Measurements from ENCODE around the gene NHEJ1. TPM values are rescaled to one million over a fixed set of nuclear protein-coding genes. Genes with fewer than 3 reads are reported as not detected.

NHEJ1 gene
- total RNA-seq, 1 experiment from 2014 or later = 22.3 TPM

DNA sequence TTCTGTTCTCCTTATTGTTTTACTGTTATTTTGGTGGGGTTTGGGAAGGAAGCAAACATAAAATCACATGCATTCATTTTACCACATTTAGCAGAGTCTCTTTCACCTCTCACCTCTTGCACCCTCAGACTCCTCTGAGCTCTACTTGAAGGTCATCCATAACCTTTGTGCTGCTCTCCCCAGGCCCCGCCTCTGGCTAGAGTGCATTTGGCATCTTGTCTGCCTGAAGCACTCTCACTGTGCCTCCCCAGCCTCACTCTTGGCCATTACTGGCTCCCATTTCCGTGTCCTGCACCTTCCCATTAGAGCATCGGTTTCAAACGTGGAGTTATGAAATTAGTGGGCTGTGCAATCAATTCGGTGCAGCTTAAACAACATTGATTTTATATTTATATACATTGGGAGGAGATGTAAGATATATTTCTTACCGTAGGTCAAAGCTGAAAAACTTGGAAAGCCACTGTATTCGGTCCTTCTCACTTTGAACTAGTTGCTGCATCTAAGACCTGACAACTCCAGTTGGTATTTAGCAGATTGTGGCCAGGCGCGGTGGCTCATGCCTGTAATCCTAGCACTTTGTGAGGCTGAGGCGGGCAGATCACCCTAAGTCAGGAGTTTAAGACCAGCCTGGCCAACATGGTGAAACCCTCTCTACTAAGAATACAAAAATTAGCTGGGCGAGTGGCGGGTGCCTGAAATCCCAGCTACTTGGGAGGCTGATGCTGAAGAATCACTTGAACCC, 39.0 kb upstream of the NHEJ1 start (continued):
- TF ChIP-seq, protein P1, sequence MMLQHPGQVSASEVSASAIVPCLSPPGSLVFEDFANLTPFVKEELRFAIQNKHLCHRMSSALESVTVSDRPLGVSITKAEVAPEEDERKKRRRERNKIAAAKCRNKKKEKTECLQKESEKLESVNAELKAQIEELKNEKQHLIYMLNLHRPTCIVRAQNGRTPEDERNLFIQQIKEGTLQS (CRISPR knock-in tag; conservative IDR thresholded peaks at IDR 0.05) = no peak
- TF ChIP-seq, protein P2, sequence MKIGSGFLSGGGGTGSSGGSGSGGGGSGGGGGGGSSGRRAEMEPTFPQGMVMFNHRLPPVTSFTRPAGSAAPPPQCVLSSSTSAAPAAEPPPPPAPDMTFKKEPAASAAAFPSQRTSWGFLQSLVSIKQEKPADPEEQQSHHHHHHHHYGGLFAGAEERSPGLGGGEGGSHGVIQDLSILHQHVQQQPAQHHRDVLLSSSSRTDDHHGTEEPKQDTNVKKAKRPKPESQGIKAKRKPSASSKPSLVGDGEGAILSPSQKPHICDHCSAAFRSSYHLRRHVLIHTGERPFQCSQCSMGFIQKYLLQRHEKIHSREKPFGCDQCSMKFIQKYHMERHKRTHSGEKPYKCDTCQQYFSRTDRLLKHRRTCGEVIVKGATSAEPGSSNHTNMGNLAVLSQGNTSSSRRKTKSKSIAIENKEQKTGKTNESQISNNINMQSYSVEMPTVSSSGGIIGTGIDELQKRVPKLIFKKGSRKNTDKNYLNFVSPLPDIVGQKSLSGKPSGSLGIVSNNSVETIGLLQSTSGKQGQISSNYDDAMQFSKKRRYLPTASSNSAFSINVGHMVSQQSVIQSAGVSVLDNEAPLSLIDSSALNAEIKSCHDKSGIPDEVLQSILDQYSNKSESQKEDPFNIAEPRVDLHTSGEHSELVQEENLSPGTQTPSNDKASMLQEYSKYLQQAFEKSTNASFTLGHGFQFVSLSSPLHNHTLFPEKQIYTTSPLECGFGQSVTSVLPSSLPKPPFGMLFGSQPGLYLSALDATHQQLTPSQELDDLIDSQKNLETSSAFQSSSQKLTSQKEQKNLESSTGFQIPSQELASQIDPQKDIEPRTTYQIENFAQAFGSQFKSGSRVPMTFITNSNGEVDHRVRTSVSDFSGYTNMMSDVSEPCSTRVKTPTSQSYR (CRISPR knock-in tag; IDR thresholded peaks at IDR 0.05) = no peak
- TF ChIP-seq, protein P3, sequence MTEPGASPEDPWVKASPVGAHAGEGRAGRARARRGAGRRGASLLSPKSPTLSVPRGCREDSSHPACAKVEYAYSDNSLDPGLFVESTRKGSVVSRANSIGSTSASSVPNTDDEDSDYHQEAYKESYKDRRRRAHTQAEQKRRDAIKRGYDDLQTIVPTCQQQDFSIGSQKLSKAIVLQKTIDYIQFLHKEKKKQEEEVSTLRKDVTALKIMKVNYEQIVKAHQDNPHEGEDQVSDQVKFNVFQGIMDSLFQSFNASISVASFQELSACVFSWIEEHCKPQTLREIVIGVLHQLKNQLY (CRISPR knock-in tag; IDR thresholded peaks at IDR 0.05) = no peak
- no peak for TF ChIP-seq OVOL2 (CRISPR knock-in tag; IDR thresholded peaks at IDR 0.05; ENCODE audit: borderline replicate concordance)

DNA sequence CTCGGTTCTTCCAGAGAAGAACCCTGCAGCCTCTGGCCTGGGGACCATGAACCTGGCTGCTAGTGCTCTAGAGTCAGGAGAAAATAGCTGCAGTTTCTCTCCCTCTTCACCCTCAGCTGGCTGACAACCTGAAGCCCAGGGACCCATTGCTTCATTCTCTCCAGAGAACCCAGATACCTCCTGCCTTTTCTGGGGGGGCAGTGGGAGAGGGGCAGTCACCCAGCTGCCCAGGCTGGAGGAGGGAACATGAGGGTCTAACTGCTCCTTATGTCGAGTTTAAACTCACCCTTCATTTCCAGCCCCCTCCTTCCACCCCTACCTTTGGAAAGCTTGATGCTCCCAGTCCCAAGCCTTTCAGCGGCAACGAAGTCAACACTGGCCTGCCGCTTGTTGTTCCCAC, 38.4 kb upstream of the NHEJ1 start:
- peaks cover 10% of the 10 kb centered on the region for H3K9me3 Mint-ChIP-seq
- H3K27me3 Mint-ChIP-seq (ENCODE audit: low read depth) = peaks cover 7% of the 10 kb centered on the region
- H3K27ac Mint-ChIP-seq = no peak overlapping the region
- no peaks in the 10 kb centered on the region for H3K36me3 Mint-ChIP-seq
- ChIA-PET POLR2A (no interaction called here), CTCF (interaction anchor here (2.0 kb wide), 1 partner anchor 96 kb away, joined by 6 read pairs; no protein-coding TSS in a partner anchor)
- DNase-seq (ENCODE audit: low spot score) (no peak), ATAC-seq (no peak)
- peaks cover 8% of the 10 kb centered on the region for H3K4me1 Mint-ChIP-seq
- TF ChIP-seq, protein P4, sequence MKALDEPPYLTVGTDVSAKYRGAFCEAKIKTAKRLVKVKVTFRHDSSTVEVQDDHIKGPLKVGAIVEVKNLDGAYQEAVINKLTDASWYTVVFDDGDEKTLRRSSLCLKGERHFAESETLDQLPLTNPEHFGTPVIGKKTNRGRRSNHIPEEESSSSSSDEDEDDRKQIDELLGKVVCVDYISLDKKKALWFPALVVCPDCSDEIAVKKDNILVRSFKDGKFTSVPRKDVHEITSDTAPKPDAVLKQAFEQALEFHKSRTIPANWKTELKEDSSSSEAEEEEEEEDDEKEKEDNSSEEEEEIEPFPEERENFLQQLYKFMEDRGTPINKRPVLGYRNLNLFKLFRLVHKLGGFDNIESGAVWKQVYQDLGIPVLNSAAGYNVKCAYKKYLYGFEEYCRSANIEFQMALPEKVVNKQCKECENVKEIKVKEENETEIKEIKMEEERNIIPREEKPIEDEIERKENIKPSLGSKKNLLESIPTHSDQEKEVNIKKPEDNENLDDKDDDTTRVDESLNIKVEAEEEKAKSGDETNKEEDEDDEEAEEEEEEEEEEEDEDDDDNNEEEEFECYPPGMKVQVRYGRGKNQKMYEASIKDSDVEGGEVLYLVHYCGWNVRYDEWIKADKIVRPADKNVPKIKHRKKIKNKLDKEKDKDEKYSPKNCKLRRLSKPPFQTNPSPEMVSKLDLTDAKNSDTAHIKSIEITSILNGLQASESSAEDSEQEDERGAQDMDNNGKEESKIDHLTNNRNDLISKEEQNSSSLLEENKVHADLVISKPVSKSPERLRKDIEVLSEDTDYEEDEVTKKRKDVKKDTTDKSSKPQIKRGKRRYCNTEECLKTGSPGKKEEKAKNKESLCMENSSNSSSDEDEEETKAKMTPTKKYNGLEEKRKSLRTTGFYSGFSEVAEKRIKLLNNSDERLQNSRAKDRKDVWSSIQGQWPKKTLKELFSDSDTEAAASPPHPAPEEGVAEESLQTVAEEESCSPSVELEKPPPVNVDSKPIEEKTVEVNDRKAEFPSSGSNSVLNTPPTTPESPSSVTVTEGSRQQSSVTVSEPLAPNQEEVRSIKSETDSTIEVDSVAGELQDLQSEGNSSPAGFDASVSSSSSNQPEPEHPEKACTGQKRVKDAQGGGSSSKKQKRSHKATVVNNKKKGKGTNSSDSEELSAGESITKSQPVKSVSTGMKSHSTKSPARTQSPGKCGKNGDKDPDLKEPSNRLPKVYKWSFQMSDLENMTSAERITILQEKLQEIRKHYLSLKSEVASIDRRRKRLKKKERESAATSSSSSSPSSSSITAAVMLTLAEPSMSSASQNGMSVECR (CRISPR knock-in tag; IDR thresholded peaks at IDR 0.05; ENCODE audit: borderline replicate concordance) = no peak
- no peak overlapping the region for H3K4me3 Mint-ChIP-seq

DNA sequence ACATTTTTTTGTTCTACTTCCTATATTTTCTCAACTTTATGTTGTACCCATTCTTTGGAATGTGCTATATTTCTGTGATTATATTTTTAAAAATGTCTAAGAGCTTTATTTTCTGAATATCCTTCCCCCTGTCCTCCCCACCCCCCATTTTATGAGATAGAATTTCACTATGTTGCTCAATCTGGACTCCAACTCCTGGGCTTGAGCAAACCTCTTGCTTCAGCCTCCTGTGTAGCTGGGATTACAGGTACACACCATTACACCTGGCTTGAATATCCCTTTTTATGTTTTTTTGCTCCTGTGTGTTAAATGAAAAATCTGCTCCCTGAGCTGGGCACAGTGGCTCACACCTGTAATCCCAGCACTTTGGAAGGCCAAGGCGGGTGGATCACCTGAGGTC, 36.8 kb upstream of the NHEJ1 start:
- no peak overlapping the region for H3K27ac Mint-ChIP-seq
- POLR2A ChIA-PET = no interaction called here
- H3K9me3 Mint-ChIP-seq = peaks cover 10% of the 10 kb centered on the region
- no peak for TF ChIP-seq GTF2I (CRISPR knock-in tag; conservative IDR thresholded peaks at IDR 0.05)
- TF ChIP-seq ZNF263 (CRISPR knock-in tag; IDR thresholded peaks at IDR 0.05; ENCODE audit: low read depth) = no peak
- no peak for TF ChIP-seq CBFB (CRISPR knock-in tag; IDR thresholded peaks at IDR 0.05; ENCODE audit: low read depth)
- TF ChIP-seq TEAD4 (CRISPR knock-in tag; IDR thresholded peaks at IDR 0.05) = no peak
- TF ChIP-seq, protein P5, sequence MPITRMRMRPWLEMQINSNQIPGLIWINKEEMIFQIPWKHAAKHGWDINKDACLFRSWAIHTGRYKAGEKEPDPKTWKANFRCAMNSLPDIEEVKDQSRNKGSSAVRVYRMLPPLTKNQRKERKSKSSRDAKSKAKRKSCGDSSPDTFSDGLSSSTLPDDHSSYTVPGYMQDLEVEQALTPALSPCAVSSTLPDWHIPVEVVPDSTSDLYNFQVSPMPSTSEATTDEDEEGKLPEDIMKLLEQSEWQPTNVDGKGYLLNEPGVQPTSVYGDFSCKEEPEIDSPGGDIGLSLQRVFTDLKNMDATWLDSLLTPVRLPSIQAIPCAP (CRISPR knock-in tag; IDR thresholded peaks at IDR 0.05) = no peak
- TF ChIP-seq, protein P6, sequence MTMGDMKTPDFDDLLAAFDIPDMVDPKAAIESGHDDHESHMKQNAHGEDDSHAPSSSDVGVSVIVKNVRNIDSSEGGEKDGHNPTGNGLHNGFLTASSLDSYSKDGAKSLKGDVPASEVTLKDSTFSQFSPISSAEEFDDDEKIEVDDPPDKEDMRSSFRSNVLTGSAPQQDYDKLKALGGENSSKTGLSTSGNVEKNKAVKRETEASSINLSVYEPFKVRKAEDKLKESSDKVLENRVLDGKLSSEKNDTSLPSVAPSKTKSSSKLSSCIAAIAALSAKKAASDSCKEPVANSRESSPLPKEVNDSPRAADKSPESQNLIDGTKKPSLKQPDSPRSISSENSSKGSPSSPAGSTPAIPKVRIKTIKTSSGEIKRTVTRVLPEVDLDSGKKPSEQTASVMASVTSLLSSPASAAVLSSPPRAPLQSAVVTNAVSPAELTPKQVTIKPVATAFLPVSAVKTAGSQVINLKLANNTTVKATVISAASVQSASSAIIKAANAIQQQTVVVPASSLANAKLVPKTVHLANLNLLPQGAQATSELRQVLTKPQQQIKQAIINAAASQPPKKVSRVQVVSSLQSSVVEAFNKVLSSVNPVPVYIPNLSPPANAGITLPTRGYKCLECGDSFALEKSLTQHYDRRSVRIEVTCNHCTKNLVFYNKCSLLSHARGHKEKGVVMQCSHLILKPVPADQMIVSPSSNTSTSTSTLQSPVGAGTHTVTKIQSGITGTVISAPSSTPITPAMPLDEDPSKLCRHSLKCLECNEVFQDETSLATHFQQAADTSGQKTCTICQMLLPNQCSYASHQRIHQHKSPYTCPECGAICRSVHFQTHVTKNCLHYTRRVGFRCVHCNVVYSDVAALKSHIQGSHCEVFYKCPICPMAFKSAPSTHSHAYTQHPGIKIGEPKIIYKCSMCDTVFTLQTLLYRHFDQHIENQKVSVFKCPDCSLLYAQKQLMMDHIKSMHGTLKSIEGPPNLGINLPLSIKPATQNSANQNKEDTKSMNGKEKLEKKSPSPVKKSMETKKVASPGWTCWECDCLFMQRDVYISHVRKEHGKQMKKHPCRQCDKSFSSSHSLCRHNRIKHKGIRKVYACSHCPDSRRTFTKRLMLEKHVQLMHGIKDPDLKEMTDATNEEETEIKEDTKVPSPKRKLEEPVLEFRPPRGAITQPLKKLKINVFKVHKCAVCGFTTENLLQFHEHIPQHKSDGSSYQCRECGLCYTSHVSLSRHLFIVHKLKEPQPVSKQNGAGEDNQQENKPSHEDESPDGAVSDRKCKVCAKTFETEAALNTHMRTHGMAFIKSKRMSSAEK (CRISPR knock-in tag; IDR thresholded peaks at IDR 0.05; ENCODE audit: borderline replicate concordance) = no peak
- no peak for TF ChIP-seq SP1 (CRISPR knock-in tag; conservative IDR thresholded peaks at IDR 0.05)
- TF ChIP-seq ELF4 (CRISPR knock-in tag; IDR thresholded peaks at IDR 0.05; ENCODE audit: low read depth) = no peak
- TF ChIP-seq, protein P7, sequence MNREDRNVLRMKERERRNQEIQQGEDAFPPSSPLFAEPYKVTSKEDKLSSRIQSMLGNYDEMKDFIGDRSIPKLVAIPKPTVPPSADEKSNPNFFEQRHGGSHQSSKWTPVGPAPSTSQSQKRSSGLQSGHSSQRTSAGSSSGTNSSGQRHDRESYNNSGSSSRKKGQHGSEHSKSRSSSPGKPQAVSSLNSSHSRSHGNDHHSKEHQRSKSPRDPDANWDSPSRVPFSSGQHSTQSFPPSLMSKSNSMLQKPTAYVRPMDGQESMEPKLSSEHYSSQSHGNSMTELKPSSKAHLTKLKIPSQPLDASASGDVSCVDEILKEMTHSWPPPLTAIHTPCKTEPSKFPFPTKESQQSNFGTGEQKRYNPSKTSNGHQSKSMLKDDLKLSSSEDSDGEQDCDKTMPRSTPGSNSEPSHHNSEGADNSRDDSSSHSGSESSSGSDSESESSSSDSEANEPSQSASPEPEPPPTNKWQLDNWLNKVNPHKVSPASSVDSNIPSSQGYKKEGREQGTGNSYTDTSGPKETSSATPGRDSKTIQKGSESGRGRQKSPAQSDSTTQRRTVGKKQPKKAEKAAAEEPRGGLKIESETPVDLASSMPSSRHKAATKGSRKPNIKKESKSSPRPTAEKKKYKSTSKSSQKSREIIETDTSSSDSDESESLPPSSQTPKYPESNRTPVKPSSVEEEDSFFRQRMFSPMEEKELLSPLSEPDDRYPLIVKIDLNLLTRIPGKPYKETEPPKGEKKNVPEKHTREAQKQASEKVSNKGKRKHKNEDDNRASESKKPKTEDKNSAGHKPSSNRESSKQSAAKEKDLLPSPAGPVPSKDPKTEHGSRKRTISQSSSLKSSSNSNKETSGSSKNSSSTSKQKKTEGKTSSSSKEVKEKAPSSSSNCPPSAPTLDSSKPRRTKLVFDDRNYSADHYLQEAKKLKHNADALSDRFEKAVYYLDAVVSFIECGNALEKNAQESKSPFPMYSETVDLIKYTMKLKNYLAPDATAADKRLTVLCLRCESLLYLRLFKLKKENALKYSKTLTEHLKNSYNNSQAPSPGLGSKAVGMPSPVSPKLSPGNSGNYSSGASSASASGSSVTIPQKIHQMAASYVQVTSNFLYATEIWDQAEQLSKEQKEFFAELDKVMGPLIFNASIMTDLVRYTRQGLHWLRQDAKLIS (CRISPR knock-in tag; IDR thresholded peaks at IDR 0.05; ENCODE audit: borderline replicate concordance) = no peak

More for the DNA sequence above, 36.8 kb upstream of the NHEJ1 start:
- DNase-seq (ENCODE audit: low spot score) (no peak), ATAC-seq (no peak)
- peaks cover 8% of the 10 kb centered on the region for H3K4me1 Mint-ChIP-seq
- no peaks in the 10 kb centered on the region for H3K36me3 Mint-ChIP-seq
- CTCF ChIA-PET = interaction anchor here (1.1 to 1.9 kb wide), 2 partner anchors 9 to 98 kb away, joined by 5 to 7 read pairs; partner anchors contain the start of gene ZFAND2B
- H3K27me3 Mint-ChIP-seq (ENCODE audit: low read depth) = 0 out of 2 replicates have a peak, but pooled peaks cover 3% of the 10 kb centered on the region
- H3K4me3 Mint-ChIP-seq = no peak overlapping the region
